ENCODE results near the gene LHB.

LHB gene

DNA sequence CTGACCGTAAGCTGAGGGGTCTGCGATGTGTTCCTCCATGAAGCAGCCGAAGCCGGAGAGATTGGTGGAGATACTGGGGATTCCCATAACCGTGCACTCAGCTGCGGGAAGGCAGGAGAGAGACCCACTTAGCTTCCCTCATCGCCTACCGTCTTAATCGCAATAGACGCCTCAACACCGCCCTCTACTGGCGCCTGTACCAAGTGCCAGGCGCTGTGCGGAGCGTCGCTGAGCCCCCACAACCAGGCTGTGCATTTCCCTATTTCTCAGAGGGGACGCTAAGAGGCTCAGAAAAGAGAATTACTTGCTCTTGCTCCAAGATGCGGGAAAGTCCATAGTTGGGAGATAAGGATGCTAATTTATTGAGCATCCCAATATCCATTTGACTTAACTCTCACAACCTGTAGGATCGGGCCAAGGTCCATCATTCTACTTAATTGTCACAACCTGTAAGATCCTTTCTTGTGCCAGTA, 45.9 kb downstream of the LHB start:
- H3K27me3 ChIP-seq (replicated peaks): no peaks in the 10 kb centered on the region
- peak; percentile 62 for DNase-seq
- H3K27ac ChIP-seq: no peak overlapping the region
- TF ChIP-seq, protein P1, sequence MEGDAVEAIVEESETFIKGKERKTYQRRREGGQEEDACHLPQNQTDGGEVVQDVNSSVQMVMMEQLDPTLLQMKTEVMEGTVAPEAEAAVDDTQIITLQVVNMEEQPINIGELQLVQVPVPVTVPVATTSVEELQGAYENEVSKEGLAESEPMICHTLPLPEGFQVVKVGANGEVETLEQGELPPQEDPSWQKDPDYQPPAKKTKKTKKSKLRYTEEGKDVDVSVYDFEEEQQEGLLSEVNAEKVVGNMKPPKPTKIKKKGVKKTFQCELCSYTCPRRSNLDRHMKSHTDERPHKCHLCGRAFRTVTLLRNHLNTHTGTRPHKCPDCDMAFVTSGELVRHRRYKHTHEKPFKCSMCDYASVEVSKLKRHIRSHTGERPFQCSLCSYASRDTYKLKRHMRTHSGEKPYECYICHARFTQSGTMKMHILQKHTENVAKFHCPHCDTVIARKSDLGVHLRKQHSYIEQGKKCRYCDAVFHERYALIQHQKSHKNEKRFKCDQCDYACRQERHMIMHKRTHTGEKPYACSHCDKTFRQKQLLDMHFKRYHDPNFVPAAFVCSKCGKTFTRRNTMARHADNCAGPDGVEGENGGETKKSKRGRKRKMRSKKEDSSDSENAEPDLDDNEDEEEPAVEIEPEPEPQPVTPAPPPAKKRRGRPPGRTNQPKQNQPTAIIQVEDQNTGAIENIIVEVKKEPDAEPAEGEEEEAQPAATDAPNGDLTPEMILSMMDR (IDR thresholded peaks at IDR 0.05; ENCODE audit: low read depth, low read length, missing control alignments): peak; percentile 97
- peaks cover 60% of the 10 kb centered on the region for H3K36me3 ChIP-seq (replicated peaks)
- no peak overlapping the region for H3K4me3 ChIP-seq (ENCODE audit: low read depth, low read length)
- in situ Hi-C loops (cut with HindIII; ENCODE audit: low pct_ligation_motif_present, low sequenced_read_pairs): no loop called here

DNA sequence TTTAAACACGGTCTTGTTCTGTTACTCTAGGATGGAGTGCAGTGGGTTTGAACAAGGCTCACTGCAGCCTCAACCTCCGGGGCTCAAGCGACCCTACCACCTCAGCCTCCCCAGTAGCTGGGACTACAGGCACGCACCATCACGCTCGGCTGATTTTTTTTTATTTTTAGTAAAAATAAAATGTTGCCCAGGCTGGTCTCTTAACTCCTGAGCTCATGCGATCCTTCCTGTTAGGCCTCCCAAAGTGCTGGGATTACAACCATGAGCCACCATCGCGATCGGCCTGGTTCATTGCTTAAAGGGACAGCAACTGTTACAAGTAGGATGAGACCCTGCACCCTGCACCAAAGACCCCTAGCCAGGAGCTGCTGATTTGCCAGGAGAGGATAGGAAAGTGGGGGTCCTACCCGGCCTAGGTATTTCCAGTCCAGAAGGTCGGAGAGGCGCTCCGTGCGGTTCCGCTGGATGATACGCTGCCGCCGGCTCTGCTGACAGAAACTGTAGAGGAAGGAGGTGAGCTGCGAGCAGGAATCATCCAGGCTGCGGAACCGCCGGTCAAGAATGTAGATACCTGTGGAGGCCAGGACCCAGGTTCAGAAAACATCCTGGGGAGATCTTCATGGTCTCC, 46.6 kb downstream of the LHB start:
- in situ Hi-C loops (cut with HindIII; ENCODE audit: low pct_ligation_motif_present, low sequenced_read_pairs): no loop called here
- Histone ChIP-seq H3K27ac (no peak overlapping the region), H3K4me3 (ENCODE audit: low read depth, low read length) (no peak overlapping the region), H3K27me3 (replicated peaks) (no peaks in the 10 kb centered on the region), H3K36me3 (replicated peaks) (peaks cover 67% of the 10 kb centered on the region)
- TF ChIP-seq, protein P1 (IDR thresholded peaks at IDR 0.05; ENCODE audit: low read depth, low read length, missing control alignments): no peak
- DNase-seq: no peak

DNA sequence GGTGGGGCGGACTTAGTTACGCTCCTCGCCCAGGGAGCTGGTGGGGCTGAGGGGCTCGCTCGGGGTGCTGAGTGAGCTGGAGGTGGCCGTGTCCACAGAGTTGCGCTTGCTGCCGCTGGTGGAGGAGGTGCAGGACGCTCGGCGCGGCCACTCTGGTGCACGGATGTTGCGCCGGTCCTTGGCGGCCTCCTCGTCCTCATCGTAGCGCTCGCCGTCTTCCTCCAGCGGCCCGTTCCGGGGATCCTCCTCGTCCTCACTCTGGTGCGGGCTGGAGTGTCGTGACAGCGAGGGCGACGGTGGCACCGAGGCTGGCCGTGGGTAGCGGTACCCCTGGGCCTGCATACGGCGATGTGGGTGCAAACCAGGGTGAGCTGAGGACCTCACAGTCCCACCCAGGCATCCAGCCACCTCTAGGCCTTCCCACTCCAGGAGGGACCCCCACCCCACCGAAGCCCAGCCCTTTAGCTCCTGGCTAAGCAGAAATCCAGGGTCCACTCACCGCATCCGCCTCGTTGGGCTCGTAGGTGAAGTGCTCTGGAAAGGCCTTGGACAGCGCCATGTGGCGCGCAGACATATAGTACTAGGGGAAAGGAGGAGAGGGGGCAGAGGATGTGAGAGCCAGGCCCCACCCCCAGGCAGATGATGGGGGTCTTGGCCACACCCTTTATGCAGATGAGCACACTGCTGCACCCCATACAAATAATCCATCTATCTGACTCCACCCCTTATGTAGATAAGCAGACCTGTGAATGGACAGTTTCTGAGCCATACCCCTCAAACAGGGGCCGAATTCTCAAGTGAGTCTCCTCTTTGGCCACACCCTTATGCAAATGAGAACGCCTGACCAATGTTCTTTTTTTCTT, 47.4 kb downstream of the LHB start:
- H3K27ac ChIP-seq: no peak overlapping the region
- peaks cover 66% of the 10 kb centered on the region for H3K36me3 ChIP-seq (replicated peaks)
- H3K4me3 ChIP-seq (ENCODE audit: low read depth, low read length): no peak overlapping the region
- in situ Hi-C loops (cut with HindIII; ENCODE audit: low pct_ligation_motif_present, low sequenced_read_pairs): no loop called here
- no peak for DNase-seq
- H3K27me3 ChIP-seq (replicated peaks): no peaks in the 10 kb centered on the region
- TF ChIP-seq, protein P1 (IDR thresholded peaks at IDR 0.05; ENCODE audit: low read depth, low read length, missing control alignments): no peak

DNA sequence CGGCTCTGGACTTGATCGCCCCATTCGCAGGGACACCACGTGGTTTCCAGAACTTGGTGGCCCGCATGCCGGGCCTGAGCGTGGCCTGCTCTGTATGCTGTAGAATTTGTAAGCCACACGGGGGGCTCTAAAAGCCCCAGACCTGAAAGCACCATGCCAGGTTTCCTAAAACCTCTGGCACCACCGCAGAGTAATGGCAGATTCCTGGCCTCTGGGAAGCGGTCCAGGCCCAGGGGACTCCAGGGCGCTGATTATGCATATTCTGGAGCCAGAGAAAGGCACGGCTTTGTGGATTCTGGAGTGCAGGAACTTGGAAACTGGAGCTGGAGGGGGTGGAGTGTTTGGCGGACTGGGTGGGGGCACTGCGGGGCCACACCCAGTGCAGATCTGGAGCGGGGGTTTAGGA, 48.1 kb downstream of the LHB start:
- H3K36me3 ChIP-seq (replicated peaks): peaks cover 60% of the 10 kb centered on the region
- no peak overlapping the region for H3K27ac ChIP-seq
- TF ChIP-seq, protein P1 (IDR thresholded peaks at IDR 0.05; ENCODE audit: low read depth, low read length, missing control alignments): no peak
- in situ Hi-C loops (cut with HindIII; ENCODE audit: low pct_ligation_motif_present, low sequenced_read_pairs): no loop called here
- no peaks in the 10 kb centered on the region for H3K27me3 ChIP-seq (replicated peaks)
- no peak overlapping the region for H3K4me3 ChIP-seq (ENCODE audit: low read depth, low read length)
- DNase-seq: no peak

DNA sequence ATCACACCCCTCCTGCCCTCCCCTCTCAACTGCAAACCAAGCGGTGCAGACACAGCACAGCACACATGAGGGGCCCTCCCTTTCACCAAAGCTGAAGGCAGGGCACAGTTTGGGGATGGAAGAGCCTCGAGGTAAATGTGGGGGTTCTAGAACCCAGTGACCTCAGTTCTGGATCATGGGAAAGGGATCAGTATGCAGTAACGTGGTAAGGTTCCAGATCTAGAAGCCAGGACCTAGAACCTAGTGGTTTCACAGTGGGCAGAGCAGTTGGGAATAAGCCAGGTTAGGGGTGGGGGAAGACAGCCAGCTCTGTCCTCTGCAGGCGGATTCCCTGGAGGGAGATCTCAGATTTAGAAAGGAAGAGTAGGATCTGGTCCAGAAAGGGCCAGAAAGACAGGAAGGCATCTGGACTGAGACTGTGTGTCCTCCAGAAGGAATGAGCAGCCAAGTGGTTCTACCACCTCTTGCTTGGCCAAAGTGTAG, 48.7 kb downstream of the LHB start:
- TF ChIP-seq, protein P1 (IDR thresholded peaks at IDR 0.05; ENCODE audit: low read depth, low read length, missing control alignments): no peak
- H3K27me3 ChIP-seq (replicated peaks): no peaks in the 10 kb centered on the region
- DNase-seq: no peak
- no peak overlapping the region for H3K4me3 ChIP-seq (ENCODE audit: low read depth, low read length)
- no peak overlapping the region for H3K27ac ChIP-seq
- H3K36me3 ChIP-seq (replicated peaks): peaks cover 56% of the 10 kb centered on the region
- in situ Hi-C loops (cut with HindIII; ENCODE audit: low pct_ligation_motif_present, low sequenced_read_pairs): no loop called here
